Stimulated activated CD8-positive, alpha-beta memory T cell treated with anti-CD3 and anti-CD28 coated beads, Interleukin-4, amount 100 ng/mL, for 24 hours (primary cell): Measurements from ENCODE around the gene ERBIN.
"Not testable (repeated sequence)": the region's sequence is repeated elsewhere in the genome, so short reads cannot be mapped to it uniquely, and the experiment has no call there.

ENCODE experiments used
- DNase-seq: peaks from one replicate; pipeline ENCODE4 v3.0.0-alpha.2; 2020; ENCODE audit warnings: low read depth

Gene ERBIN

DNA sequence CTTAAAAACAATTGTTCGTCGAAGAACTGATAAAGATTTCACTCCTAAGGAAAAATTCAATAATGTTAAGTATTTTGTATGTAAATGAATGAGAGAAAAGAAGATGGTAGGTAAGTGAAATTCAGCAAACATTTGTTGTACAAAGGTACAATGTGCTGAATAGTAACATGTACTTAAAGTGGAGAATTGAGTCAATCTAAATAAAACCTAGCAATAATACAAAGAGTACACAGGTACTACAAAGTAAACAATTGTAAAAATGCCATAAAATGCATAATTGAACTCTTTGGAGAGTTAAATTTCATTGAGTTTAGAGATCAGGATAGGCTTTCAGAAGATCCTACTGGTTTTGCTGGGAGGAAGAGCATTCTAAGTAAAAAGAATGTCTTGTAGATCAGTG lies 82.9 kb downstream of the ERBIN start:
- no peak for DNase-seq

DNA sequence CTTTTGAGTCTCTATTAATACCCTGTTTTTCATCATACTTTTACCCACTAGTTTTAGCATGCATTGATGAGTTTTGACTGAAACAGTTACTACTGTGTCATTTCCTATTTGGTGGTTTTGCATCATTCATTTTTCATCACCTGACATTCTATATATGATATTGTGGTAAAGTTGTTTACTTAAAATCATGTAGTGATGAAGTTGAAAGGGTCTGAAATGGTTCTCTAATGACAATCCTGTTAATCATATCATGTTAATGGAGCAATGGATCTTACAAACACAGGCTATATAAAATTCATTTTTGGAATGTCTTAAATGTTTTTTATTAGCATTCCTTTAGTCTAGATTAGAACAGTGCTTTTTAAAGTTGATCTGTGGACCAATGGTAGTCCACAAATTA lies 84.1 kb downstream of the ERBIN start:
- no peak for DNase-seq

DNA sequence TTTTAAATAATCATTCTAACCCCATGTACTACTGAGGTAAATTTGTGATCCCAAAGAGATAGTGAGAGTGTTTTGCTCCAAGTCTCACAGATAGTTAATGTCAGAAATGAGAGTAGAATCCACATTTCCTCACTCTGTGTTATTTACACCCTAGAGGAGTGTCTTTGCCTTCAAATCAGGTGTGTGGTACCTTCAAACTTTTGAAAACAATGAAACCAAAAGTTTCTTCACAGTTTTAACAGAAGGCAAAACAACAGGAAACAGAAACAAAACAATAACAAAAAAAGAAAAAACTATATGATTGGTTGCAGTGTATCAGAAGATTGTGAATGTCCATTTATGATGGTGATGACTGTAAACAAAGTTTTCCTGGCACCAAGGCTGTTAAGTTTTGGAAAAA lies 85.9 kb downstream of the ERBIN start:
- DNase-seq: no peak

DNA sequence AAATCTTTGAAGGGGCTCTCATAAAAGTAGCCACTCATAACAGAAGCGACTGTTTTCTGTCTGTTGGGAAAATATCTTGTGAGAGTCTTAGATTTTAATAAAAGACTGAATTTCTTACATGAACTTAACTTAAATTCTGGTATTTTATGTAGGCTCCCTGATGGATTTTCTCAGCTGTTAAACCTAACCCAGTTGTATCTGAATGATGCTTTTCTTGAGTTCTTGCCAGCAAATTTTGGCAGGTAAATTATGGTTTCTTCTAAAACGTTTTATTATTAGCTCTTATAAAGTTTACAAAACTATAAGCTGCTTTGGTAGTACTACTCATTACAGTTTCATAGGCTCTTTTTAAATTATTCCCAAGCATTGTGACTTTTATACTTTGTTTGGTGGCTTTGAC lies 87.0 kb downstream of the ERBIN start:
- DNase-seq: no peak

DNA sequence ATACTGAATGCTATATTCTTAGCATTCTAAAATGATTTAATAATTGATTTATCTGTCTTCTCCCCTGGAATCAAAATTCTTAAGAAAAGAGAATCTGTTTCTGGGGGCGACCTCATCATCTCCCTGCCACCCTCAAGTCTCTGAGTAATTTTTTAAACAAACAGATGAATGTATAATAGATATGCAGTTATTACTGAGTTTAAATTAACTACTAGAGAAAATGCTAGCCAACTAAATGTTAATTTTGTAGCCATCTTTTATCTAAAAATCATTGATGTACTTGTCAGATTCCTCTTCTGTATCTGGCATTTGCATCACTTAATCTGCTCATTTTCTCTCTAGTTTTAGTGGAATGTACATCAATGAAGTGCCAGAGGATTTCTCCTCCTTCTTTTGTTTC lies 87.5 kb downstream of the ERBIN start:
- no peak for DNase-seq

DNA sequence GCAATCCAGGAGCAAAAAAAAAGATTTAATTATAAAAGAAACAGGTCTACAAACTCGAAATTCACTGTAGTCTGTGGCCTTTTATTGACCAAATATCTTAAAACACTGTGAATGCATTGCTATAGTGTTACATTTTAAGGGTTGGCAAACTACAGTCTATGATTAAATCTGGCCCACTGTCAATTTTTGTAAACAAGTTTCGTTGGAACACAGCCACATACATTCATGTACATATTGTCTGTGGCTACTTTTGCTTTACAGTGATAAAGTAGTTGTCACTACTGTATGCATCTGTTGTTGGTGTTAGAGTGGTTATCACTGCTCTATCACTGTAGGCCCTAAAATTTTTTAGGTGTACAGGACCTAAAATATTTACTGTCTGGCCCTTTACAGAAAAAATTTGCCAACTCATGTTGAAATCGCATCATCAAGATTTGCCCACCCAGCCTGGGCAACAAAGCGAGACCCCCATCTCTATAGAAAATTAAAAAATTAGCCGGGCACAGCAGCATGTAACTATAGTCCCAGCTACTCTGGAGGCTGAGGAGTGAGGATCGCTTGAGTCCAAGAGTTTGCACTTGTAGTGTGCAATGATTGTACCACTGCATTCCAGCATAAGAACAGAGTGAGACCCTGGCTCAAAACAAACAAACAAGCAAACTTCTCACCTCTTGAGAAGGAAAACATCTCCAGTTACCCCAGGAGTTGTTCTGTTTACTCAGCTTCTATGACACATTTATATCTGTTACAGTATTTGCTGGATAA lies 89.0 kb downstream of the ERBIN start:
- no peak for DNase-seq

DNA sequence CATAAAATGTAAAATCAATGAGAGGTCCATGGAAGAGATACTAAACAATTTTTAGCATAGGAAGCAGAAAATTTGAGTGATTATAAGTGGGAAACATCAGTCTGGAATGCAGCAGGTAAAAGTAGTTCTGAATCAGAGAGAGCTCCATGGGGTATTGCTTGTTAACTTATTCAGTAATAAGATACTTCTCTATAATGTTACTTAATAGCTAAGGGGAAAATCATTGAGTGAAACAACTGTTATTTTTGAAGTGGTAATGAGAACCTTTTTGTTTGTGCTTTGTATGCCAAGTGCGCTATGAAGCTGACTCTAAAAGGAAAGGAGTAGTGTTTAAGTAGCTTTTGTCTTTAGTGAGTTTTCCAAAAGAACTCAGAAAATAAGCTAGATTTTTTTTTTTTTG lies 95.2 kb downstream of the ERBIN start:
- DNase-seq: no peak

DNA sequence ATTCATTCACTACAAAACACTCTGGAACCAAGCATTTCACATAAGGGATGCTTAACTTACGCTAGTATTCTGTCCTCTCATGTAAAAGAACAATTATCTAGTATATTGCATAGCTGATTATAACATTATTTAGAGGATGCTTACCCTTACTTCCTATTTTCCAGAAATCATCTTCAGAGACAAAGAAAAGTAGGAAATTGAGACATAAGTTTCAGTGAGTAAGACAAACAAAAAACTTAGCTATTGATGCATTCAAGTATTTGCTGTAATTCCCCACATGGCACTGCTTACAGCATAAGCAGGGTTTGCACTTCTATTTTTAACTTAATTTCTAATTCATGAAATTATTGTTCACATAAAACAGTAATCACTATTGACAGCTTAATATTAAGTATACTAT lies 112.9 kb downstream of the ERBIN start:
- DNase-seq: no peak

DNA sequence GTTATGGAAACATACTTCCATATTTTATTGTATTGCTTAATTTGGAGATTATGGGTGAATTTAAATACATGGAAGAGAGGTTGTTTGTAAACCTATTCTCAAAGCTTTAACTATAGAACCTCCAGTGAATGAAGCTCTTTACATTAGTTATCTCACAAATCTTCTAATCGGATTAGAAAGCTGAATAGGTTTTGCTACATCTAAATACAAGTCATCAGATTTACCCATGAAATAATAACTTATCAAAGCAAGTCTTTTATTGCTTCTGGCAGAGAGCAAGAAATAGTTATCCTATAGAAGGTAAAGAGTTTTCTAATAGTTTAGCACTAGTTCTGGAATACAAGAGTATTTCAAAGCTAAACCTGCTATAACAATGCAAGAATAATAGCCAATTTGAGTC lies 113.3 kb downstream of the ERBIN start:
- DNase-seq: no peak

DNA sequence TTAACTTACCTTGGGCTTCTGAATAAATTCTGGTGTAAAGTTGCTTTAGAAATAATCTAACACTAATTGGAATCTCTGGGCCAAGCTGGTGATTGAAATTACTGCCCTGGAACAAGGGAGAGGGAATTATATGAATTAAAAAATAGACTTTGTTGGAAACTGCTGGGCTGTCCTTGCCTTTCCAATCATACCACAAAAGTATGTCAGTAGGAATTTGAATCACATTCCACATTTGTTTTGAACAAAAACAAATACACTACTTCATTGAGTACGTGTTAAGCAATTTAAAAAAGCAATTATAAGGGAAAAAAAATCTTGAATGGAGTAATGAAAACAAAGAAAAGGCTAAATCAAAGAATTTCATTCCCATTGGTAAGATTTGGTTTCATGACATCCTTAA lies 115.3 kb downstream of the ERBIN start:
- no peak for DNase-seq

DNA sequence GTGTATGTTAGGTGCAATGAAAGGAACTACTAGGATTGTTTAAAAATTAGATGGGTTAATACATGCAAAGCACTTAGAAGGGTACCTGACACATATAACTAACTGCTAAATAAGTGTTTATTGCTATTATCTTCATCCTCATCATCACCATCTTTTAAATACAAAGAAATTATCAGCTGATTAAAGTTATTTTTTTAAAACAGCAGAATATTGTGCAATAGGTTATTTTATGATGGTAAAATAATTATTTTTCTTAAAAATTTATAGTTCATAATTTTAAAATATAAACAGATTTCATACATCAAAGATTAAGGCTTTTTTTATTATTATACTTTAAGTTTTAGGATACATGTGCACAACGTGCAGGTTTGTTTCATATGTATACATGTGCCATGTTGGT lies 130.9 kb downstream of the ERBIN start:
- no peak for DNase-seq

DNA sequence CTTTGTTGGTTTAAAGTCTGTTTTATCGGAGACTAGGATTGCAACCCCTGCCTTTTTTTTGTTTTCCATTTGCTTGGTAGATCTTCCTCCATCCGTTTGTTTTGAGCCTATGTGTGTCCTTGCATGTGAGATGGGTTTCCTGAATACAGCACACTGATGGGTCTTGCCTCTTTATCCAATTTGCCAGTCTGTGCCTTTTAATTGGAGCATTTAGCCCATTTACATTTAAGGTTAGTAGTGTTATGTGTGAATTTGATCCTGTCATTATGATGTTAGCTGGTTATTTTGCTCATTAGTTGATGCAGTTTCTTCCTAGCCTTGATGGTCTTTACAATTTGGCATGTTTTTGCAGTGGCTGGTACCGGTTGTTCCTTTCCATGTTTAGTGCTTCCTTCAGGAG lies 134.9 kb downstream of the ERBIN start:
- DNase-seq: not testable (repeated sequence)

DNA sequence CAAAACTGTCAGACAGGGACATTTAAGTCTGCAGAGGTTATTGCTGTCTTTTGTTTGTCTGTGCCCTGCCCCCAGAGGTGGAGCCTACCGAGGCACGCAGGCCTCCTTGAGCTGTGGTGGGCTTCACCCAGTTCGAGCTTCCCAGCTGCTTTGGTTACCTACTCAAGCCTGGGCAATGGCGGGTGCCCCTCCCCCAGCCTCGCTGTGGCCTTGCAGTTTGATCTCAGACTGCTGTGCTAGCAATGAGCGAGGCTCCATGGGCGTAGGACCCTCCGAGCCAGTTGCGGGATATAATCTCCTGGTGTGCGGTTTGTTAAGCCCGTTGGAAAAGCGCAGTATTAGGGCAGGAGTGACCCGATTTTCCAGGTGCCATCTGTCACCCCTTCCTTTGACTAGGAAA lies 136.7 kb downstream of the ERBIN start:
- DNase-seq: not testable (repeated sequence)

DNA sequence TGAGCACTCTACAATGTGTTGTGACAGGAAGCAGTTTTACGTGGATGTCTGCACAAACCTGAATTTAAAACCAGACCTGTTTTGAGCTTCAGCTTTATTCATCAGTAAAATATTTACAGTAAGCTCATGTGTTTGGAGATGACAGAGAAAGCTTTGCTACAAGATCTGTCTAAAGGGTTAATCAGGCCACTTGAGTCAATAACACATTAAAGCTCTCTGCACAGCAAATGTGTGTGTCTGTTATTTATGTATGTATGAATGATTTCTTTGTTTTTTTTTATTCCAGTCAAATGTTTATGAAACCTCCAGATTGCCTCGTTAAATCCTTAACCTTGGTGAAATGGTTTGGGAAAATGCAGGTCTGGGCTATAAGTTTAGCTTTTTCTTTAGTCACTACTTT lies 140.5 kb downstream of the ERBIN start:
- DNase-seq: no peak

DNA sequence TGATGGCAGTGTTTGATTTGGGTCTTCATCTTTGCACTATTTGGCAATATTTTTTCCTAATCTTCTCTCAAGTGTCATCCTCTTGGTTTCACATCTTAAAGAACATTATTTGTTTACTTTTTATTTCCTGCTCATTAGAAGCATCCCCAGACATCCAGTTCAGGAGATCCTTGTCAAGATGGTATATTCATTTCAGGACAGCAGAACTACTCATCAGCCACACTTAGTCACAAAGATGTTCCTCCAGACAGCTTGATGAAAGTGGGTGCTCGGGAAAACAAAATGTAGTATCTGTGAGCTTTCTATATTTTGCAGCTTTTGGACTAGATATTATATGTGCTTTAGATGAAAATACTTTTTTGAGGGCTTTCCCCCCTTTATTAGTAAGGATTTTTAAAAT lies 145.7 kb downstream of the ERBIN start:
- DNase-seq: no peak

DNA sequence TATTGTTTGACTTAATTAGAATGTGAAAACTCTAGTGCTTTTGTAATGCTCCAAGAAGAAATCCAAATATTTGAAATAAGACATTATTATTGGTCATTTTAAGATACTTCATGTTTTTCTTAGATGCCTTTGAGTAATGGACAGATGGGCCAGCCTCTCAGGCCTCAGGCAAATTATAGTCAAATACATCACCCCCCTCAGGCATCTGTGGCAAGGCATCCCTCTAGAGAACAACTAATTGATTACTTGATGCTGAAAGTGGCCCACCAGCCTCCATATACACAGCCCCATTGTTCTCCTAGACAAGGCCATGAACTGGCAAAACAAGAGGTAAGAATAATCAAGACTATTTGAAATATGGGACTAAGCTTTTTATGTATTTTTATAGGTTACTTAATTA lies 148.5 kb downstream of the ERBIN start:
- no peak for DNase-seq

DNA sequence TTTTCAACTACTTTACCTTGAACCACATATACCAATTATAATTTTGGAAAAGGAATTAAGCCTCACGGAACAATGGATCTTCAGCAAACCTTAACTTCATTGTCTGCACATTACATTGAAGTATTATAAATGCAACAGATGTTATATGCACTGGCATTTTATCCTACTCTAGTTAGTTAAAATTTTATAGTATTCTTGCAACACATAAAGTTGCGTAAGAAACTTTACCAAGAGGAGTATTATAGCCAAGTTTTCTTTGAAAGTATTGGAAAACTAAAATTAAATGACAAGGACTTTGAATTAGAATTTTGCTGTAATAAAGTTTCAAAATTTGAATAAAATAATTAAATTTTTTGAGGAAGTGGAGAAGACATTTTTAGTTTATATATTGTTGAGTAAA lies 154.3 kb downstream of the ERBIN start:
- DNase-seq: no peak

DNA sequence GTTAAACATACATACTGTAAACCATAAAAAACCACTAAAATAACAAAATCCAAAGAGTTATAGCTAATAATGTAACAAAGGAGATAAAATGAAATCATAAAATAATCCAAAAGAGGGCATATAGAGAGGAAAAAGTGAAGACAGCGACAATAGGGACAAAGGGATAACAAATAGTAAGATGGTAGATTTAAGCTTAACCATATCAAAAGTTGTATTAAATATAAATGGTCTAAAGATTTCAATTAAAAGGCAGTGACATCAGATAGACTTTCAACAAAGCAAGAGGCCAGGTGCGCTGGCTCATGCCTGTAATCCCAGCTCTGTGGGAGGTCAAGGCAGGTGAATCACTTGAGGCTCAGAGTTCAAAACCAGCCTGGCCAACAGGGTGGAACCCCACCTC lies 163.0 kb downstream of the ERBIN start:
- DNase-seq: no peak

DNA sequence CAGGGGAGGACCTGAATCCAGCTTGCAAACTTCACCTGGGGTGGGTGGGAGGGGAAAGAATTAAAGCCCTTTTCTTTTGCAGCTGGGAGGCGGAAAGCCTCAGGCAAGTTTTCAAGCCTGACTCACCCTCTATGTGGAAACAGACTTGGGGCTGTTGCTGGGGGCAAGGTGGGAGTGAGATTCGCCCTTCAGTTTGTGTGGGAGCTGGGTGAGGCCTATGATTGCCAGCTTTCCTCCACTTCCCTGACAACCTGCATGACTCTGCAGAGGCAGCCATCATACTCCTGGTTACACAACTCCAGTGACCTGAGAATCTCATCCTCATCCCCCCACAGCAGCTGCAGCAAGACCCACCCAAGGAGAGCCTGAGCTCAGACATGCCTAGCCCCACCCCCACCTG lies 174.5 kb downstream of the ERBIN start:
- DNase-seq: no peak

DNA sequence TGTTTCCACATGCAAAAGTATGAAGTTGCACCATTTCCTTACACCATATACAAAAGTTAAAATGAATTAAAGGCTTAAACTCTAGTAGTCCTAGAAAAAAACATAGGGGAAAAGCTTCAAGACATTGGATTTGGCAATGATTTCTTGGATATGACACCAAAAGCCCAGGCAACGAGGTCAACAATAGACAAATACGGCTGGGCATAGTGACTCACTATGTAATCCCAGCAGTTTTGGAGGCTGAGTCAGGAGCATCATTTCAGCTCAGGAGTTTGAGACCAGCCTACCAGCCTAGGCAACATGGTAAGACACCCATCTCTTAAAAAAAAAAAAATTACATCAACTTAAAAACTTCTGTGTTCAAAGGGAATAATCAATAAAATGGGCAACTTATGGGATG lies 186.8 kb downstream of the ERBIN start:
- no peak for DNase-seq

DNA sequence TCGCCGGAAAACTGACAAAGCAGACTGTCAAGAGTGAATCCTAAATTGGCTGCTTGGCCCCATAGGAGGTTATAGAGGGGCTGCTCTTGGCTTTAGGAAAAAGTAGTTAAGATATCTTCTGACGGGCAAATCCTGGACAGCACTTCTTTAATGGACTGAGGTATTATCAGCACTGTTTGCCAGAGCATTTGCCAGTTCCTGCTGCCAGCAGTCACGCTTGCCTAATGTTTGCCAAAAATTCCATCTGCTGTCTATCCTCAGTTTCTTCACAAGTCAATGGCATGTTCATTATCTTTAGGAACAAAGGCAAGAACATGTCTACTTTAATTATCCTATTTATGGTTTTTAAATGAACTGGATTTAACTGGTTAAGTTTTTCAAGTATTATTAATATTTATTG lies 191.9 kb downstream of the ERBIN start:
- DNase-seq: no peak

DNA sequence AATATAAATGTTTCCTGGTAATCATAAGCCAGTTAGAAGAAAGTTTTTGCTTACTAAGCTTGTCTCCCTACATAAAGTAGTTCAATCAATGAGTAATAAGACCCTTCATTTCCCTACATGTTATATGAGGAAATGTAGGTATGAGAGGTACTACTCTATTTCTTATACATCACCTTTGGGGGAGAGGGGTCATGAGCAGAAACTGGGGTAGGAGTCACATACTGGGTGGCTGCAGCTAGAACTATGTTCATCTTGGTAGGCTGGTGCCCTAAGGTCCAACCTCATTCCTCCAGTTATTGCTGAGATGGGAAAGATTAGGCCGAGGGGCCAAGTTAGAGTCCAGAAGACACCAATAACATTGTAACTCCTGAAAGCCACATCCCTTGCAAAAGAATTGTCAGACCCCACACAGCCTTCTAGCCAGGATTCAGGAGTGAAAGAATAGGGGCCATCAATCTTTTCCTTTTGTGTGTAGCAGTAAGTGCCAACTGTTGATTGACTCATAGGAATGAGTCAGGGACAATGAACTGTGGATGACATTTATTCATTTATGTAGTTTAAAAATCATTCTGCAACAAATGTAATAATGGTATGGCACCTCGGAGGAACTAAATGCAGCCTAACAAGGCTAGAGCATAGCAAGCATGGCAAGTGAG lies 196.1 kb downstream of the ERBIN start:
- DNase-seq: no peak

DNA sequence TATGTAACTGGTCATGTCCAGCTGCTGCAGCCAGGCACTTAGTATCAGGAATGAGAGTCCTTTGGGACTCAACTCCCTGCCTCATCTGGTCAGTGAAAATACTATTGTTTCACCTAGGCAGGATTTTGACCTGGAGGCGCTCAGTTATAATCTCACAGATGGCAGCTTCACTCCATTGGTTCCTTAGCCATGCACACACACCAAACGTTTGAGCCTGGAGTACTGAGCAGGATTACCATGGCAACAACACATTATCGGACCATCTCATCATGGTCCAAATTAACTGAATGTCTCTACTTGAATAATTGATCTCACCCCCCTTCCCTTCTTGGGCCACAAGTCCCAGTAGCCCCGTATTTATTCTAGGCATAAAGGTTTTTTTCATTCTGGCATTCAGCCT lies 202.8 kb downstream of the ERBIN start:
- DNase-seq: no peak

DNA sequence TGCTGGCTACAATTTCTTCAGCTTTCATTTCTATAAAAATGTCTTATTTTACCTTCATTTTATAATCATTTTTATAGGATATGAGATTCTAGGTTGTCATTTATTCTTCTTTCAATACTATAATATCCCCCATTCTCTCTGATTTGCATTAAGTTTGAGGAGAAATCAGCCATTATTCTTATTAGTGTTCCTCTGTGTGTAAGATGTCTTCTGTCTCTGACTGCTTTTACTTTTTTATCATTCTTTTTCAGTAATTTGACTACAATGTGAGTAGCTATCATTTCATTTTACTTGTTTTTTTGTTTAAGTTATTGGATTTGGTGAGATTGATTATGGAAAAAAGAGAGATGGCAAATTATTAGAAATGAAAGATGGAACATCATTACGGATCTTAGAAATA lies 204.1 kb downstream of the ERBIN start:
- no peak for DNase-seq
